SH-SY5Y (cell line): ENCODE results near the gene NRG2.

Experiments
- GATA2 ChIP-seq: IDR thresholded peaks from 2 replicates; pipeline ENCODE4 v1.6.1; 2011; ENCODE audit warnings: mild to moderate bottlenecking, low read depth, low read length
- GATA3 ChIP-seq: IDR thresholded peaks from 2 replicates; pipeline ENCODE4 v1.6.1; 2011; ENCODE audit warnings: low read depth, mild to moderate bottlenecking, low read length, moderate library complexity

Gene NRG2

GRCh38 chr5:139904816-139905661, 138.1 kb downstream of the NRG2 start:
- TF ChIP-seq GATA3 (no peak), GATA2 (no peak)

- no peak for TF ChIP-seq GATA2
- no peak for TF ChIP-seq GATA3
Measured at GRCh38 chr5:139904566-139904815, 138.6 kb downstream of the NRG2 start.

DNA sequence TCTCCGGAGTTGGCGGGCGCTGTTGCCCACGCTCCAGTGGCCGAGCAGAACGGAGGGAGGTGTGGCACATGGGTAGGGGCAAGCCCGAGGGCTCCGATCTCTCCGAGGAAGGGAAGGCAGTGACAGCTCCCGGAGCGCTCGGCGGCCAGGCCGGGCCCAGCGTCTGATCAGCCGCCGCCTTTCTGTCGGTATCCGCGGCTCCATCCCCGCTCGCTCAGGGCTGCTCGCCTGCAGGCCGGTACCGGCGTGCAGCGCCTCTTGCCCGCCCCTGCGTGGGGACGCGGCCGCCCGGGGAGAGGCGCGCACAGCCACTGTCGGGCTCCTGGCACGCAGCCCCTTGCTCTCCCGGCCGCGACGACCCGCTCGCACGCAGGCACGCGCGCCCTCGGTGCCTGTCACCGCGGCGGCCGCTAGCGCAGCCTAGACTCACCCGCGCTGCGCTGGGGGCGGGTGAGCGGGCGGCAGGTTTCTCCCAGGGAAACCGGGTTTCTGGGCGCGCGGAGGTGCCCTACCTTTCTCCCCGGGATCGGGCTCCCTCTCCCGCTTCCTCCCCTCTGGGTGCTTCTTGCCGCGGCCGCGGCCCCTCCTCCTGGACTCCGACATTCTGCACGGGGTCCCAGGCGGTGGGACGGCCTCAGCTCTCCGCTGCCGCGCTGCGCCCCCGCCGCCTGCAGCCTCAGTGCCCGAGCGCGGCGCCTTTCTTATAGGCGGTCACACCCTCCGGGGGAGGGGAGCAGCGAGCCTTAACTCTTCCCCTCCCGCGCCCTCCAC, 139.1 kb downstream of the NRG2 start:
- TF ChIP-seq GATA3 (no peak), GATA2 (no peak)

DNA sequence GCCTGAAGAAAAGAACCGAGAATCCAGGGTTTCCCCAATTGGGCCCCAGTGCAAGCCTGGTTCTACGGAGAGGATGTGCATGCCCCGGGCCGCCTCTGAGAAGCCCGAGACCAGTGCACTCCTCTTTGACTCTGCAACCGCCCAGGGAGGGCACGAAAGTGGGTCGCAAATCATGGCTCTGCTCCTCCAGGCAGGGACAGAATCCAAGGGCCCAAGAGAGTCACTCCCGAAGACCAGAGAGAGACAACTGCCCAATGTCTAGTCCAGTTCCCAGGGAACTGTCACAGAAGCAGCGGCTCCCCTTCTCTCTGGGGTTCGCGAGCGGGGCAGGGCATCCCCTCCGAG, 139.7 kb downstream of the NRG2 start:
- no peak for TF ChIP-seq GATA2
- no peak for TF ChIP-seq GATA3

GRCh38 chr5:139901986-139902385, 141.1 kb downstream of the NRG2 start:
- no peak for TF ChIP-seq GATA2
- TF ChIP-seq GATA3, result no peak

- TF ChIP-seq GATA3 (no peak), GATA2 (no peak)
Measured at GRCh38 chr5:139901251-139901575, 141.9 kb downstream of the NRG2 start.

- TF ChIP-seq GATA2 (no peak), GATA3 (no peak)
Measured at GRCh38 chr5:139900546-139901250, 142.4 kb downstream of the NRG2 start.

- TF ChIP-seq GATA2 (no peak), GATA3 (no peak)
Measured at GRCh38 chr5:139898981-139899380, 144.1 kb downstream of the NRG2 start.

- TF ChIP-seq GATA2, result no peak
- no peak for TF ChIP-seq GATA3
Measured at GRCh38 chr5:139897982-139898381, 145.1 kb downstream of the NRG2 start.

GRCh38 chr5:139897342-139897741, 145.8 kb downstream of the NRG2 start:
- TF ChIP-seq GATA2, result no peak
- TF ChIP-seq GATA3, result no peak

GRCh38 chr5:139896718-139897117, 146.4 kb downstream of the NRG2 start:
- TF ChIP-seq GATA3 (no peak), GATA2 (no peak)

- TF ChIP-seq GATA3 (no peak), GATA2 (no peak)
Measured at GRCh38 chr5:139895647-139896046, 147.5 kb downstream of the NRG2 start.

DNA sequence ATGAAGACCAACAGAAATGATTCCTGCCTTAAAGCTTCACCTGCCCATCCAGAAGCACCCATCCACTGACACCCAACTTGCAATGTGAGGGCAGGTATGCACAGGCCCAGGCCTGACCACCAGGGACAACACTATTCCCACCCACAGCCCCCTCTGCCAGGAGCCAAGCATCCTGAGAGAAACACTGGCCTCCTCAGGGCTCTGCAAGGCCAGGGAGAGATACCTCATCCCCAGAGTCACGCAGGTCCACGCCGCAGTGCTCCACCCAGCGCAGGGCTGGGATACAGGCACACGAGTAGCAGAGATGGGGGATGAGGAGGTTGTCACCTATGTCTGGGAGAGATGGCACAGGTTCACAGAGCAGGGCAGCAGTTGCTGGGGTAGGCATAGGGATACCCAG, 148.1 kb downstream of the NRG2 start:
- TF ChIP-seq GATA2 (no peak), GATA3 (no peak)

- TF ChIP-seq GATA3, result no peak
- TF ChIP-seq GATA2, result peak; percentile 63; the same call in 1 of the 2 replicates
Measured at GRCh38 chr5:139893873-139894272, 149.2 kb downstream of the NRG2 start.

DNA sequence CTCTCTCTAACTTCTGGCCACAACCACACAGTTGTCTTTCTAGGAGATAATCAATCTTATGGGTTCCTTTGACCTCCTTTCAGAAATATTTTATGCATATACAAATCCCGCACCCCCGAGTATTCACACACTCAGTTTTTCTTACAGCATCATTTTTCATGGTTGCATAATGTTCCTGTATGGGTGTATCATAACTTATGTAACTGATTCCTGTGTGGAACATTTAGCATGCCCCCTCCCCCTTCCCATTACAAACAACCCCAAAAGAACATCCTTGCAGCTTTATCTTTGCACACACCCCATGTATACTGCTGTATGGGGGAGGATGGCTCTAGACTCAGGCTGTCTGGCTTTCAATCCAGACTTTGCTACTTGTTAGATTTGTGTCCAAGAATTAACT, 153.7 kb downstream of the NRG2 start:
- TF ChIP-seq GATA2, result no peak
- TF ChIP-seq GATA3, result no peak

DNA sequence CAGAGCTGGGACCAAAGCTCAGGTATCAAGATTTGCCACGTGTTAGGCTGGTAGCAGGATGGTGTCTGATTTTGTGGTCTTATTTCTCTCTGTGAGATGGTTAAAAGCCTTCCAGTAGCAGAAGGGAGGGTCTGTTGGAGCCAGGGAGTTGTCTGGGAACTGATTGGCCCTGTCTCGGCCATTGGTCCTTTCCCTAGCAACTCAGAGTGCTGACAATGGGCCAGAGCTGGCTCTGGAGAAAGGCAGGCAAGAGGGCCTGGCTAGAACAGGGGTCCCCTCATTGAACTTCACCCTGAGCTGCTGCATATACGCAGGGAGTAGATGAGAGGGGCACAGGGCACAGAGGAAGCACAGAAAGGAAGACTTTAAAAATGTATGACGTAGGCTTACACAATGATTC, 154.7 kb downstream of the NRG2 start:
- TF ChIP-seq GATA3, result no peak
- no peak for TF ChIP-seq GATA2
